ENCODE results near the gene SULF2.
"Not testable (repeated sequence)": the region's sequence is repeated elsewhere in the genome, so short reads cannot be mapped to it uniquely, and the experiment has no call there.

Gene SULF2

DNA sequence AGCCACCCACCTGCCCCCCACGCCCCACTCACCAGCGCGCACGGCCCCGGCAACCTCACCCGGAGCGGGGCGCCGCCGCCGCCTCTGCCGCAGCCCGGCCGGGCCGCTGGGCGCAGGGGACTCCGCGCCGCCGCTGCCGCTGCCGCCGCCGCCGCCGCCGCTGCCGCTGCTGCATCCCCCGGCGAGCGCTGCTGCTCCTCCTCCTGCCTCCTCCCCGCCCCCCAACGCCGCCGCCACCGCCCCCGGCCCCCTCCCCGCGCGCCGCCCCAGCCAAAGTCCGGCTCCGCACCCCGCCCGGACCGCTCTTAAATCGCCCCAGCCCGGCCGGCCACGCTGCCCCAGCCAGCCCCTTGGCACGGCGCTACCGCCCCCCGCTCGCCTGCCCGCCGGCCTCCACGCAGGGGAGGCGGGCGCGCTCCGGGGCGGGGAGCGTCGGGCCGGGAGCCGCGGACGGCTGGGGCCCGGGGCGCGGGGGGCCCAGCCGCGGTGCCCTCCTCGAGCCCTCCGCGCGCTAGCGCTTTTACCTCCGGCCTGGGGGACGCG, at the start of gene SULF2:
TSS of gene SULF2 (minus strand) at position 171 of the 543 bp plus-strand sequence. CDS start 28,118 bp downstream, outside the sequence.
- DNase-seq (ENCODE audit: extremely low read depth, low read depth), result no peak
- TF ChIP-seq, protein P1, sequence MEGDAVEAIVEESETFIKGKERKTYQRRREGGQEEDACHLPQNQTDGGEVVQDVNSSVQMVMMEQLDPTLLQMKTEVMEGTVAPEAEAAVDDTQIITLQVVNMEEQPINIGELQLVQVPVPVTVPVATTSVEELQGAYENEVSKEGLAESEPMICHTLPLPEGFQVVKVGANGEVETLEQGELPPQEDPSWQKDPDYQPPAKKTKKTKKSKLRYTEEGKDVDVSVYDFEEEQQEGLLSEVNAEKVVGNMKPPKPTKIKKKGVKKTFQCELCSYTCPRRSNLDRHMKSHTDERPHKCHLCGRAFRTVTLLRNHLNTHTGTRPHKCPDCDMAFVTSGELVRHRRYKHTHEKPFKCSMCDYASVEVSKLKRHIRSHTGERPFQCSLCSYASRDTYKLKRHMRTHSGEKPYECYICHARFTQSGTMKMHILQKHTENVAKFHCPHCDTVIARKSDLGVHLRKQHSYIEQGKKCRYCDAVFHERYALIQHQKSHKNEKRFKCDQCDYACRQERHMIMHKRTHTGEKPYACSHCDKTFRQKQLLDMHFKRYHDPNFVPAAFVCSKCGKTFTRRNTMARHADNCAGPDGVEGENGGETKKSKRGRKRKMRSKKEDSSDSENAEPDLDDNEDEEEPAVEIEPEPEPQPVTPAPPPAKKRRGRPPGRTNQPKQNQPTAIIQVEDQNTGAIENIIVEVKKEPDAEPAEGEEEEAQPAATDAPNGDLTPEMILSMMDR (IDR thresholded peaks at IDR 0.05; ENCODE audit: low read depth, low read length, missing control alignments), result no peak
- H3K4me3 ChIP-seq (replicated peaks; ENCODE audit: low read depth, low read length), result peak within 1 kb of the TSS; percentile 64

DNA sequence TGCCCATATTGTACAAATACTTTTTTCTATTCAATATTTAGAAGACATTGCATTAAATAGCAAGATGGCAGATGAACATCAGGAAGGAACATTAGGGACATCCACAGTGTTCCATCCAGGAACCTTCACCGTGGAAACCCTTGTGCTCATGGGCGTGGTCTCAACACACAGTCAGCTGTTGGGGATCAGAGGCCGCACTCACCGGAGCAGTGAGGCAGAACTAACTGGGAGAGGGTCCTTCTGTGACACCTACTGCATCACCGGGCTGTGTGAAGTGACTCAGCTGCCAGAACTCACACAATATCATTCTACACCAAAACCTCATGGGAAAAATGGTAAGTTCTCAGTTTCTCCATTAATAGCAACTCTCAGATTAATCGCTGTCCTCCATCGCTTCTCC, 46.4 kb upstream of the SULF2 start:
- H3K4me3 ChIP-seq (replicated peaks; ENCODE audit: low read depth, low read length); DNase-seq (ENCODE audit: extremely low read depth, low read depth): not testable (repeated sequence)

DNA sequence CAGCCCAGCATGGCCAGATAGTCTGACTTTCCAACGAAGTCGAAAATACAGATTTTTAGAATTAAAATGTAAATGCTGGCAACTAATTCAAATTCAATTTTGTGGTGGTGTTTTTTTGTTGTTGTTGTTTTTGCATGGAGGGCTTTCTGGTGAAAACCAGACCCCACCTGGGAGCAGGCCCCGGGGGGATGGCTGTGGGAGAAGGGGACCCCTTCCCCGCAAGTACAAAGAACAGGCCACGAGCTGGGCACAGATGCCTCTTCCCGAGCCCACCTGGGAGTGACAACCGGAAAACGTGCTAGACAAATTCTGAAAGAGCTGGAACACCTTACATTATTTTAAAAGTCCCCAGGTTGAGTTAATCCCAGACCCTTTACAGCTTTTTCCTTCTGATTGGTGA, 41.4 kb upstream of the SULF2 start:
- H3K4me3 ChIP-seq (replicated peaks; ENCODE audit: low read depth, low read length); DNase-seq (ENCODE audit: extremely low read depth, low read depth): not testable (repeated sequence)

DNA sequence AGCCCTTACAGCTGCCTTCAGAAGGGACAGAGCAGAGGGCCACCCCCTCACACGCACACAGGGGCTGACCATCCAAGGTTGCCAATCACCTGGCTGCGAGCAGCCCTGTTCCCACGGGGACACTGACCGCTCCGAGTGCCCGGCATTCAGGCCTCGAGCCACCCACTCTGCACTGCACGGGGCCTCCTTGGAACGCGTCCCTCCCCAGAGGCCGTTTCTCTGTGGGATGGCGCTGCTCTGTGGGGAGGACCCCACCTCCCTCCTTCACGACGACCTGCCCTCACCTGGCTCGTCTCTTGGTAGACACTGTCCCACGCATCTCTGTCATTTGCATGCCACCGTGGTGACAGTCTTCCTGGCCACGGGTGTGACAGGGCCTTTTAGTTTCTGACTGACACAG, 40.7 kb upstream of the SULF2 start:
- DNase-seq (ENCODE audit: extremely low read depth, low read depth); H3K4me3 ChIP-seq (replicated peaks; ENCODE audit: low read depth, low read length): not testable (repeated sequence)

DNA sequence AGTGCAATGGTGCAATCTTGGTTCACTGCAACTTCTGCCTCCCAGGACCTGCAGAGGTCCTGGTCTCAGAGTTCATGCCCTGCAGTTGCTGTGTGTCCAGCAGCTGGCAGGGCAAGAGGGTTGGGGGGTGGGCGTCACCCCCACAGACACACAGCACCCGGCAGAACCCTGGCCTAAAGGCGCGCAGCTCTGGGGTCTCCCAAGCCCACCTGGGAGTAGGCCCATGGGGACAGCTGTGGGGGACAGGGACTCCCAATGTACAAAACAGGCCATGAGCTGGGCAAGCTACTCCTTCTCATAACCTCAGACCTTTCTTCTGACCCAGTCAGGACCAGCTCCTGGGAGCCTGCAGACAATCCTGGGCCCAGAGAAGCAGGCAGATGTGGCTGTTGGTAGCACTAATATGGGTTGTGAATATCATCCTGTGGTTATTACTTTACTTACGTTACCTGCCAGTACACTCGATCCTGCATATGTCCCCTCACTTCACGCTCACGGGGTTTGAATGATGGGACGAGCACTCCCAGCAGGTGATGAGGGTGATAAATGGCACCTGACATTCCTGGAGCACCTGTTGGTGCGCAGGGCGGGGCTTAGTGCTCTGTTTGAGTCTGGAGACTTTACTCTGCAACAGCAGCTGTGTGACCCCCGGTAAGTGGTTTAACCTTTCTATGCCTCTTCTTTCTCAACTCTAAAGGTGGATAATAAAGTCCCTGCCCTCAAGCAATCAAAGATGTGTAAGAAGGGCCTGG, 39.9 kb upstream of the SULF2 start:
- no peak overlapping the region for H3K4me3 ChIP-seq (replicated peaks; ENCODE audit: low read depth, low read length)
- no peak for DNase-seq (ENCODE audit: extremely low read depth, low read depth)
- TF ChIP-seq, protein P1 (IDR thresholded peaks at IDR 0.05; ENCODE audit: low read depth, low read length, missing control alignments), result no peak

DNA sequence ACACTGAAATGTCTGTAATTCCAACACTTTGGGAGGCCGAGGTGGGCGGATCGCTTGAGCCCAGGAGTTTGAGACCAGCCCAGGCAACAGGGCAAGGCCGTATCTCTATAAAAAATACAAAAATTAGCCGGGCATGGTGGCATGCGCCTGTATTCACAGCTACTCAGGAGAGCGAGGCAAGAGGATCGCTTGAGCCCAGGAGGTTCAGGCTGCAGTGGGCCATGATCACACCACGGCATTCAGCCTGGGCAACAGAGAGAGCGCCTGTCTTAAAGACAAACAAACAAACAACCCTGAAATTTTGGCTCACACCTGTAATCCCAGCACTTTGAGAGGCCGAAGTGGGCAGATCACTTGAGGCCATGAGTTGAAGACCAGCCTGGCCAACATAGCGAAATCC, 38.7 kb upstream of the SULF2 start:
- not testable (repeated sequence) for H3K4me3 ChIP-seq (replicated peaks; ENCODE audit: low read depth, low read length); DNase-seq (ENCODE audit: extremely low read depth, low read depth)

DNA sequence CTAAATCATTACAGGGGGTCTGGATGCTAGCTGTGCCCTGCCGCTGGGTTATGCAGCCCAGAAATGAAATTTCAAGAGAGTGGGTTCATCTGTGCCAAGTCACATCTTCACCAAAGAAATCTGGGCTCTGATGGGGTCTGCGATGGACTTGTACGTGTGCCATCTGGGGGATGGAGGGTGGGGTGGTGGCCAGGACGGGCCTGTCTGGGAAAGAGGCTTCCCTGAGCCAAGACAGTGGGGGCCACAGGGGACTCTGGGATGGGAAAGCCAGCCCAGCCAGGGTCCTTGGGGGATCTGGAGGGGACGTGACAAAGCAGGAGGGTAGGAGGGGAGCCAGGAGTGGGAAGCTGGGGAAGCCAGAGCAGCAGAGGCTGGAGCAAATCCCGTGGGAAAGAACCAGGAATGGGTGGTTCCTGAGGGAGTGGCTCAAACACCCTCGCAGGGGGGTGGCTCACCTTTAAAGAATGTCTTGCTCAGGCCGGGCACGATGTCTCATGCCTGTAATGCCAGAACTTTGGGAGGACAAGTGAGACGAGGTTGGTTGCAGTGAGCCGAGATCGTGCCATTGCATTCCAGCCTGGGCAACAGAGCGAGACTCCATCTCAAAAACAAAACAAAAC, 36.3 kb upstream of the SULF2 start:
- no peak overlapping the region for H3K4me3 ChIP-seq (replicated peaks; ENCODE audit: low read depth, low read length)
- no peak for DNase-seq (ENCODE audit: extremely low read depth, low read depth)
- TF ChIP-seq, protein P1 (IDR thresholded peaks at IDR 0.05; ENCODE audit: low read depth, low read length, missing control alignments), result no peak

DNA sequence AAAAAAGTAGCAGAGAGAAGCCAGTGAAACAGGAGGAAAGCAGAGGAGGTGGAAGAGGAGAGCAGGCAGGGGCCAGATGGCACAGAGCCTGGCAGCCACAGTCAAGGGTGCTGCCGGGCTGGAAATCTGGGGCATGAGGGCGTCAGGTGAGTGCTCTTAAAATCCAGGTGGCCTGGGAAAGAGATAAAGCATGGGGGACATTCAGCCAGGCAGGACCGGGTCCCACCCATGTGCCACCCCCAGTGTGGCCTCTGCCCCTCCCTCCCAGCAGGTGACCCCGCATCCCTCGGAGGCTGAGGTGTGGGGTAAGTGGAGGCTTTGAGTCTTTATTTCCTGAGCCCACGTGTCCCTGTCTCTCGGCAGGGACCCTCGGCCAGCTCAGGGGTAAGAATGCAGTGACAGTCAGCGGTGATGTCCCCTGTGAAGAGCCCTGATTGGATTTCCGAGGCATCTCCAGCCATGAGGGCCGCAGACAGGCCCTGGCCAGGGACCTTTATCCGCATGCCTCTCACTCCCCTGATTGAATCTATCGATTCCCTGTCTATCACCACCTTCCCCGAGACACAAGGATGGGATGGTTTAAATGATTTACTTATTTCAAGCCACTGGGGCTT, 33.8 kb upstream of the SULF2 start:
- no peak for DNase-seq (ENCODE audit: extremely low read depth, low read depth)
- no peak overlapping the region for H3K4me3 ChIP-seq (replicated peaks; ENCODE audit: low read depth, low read length)
- TF ChIP-seq, protein P1 (IDR thresholded peaks at IDR 0.05; ENCODE audit: low read depth, low read length, missing control alignments), result no peak
